IPS DF 19.7 (cell line): Measurements from ENCODE around the gene ARHGEF33.

Source experiments
- DNase-seq: peaks from one replicate; pipeline ENCODE4 v3.0.0-alpha.2; 2013; ENCODE audit warnings: low read depth, low spot score

ARHGEF33 gene

DNA sequence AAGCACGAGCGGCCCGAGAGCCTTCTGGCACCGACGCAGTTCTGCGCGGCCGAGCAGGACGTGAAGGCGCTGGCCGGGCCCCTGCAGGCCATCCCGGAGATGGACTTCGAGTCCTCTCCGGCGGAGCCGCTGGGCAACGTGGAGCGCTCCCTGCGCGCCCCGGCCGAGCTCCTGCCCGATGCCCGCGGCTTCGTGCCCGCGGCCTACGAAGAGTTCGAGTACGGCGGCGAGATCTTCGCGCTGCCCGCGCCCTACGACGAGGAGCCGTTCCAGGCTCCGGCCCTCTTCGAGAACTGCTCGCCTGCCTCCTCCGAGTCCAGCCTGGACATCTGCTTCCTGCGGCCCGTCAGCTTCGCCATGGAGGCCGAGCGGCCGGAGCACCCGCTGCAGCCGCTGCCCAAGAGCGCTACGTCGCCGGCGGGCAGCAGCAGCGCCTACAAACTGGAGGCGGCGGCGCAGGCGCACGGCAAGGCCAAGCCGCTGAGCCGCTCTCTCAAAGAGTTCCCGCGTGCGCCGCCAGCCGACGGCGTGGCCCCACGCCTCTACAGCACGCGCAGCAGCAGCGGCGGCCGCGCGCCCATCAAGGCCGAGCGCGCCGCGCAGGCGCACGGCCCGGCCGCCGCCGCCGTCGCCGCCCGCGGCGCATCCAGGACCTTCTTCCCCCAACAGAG lies 70.4 kb downstream of the ARHGEF33 start:
- peak; percentile 61 for DNase-seq

DNA sequence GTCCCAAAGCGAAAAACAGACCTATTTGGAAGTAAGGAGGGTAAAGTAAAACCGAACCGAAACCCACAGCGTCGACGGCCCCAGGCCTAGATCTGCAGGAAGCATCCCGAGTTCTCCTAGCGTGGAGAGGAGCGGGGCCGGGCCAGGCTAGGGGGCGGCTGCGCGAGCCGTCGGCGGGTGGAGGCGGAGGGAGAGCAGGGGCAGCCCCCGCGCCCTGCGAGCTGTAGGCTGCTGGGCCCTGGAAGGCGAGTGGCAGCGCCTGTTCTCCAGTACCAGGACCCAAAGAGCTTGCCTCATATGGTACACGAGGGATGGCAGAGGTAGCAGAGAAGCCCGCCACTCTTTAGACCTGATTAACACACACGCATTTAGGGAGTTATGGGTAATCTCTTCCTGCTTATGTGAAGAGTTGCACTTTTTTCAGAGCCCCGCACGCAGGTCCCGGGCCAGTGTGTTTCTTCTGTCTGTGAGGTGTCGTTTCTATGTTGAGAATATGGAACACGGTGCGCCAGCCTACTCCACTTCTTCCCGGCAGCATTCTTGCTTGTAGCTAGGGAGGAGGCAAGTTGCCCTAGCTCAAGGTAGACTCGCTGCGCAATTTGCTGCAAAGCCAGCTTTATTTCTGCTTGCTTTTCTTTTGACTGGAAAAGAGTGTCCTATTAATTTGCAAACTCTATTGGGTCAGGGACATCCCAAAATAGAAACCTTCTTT lies 71.1 kb downstream of the ARHGEF33 start:
- no peak for DNase-seq

DNA sequence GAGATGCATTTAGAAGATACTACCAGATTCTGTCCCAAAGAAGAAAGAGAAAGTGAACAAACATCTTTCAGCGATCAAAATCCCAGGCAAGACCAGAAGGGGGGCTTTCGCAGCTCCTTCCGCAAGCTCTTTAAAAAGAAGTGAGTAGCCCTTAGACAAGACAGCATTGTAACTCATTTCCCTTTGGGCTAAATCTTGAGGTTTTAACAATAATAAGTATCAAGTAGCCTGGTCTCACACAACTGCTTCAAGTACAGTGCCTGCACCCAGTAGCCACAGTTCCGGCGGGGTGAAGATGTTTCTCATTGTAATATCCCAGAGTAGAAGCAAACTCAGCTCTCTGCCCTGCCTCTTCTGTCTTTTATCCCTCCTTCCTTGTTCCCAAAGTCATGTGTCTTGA lies 76.3 kb downstream of the ARHGEF33 start:
- no peak for DNase-seq

DNA sequence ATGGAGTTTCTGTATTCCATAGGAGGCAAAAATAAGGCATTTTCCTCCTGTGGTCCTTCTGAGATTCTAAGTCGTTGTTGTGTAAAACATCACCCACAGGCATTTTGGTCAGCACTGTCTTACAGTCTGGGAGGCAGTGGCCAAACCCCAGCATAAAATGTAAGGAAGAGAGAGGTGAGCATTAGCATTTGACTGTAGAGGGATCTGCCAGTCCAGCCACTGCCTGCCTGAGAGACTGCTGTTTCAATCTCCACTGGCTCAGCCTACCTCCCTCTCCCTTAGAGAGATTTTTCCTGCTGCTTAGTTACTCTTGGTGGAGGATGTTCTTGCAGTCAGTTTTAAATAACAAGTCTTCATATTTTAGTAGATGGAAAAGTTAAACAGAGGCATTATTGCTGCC lies 77.0 kb downstream of the ARHGEF33 start:
- DNase-seq = no peak

DNA sequence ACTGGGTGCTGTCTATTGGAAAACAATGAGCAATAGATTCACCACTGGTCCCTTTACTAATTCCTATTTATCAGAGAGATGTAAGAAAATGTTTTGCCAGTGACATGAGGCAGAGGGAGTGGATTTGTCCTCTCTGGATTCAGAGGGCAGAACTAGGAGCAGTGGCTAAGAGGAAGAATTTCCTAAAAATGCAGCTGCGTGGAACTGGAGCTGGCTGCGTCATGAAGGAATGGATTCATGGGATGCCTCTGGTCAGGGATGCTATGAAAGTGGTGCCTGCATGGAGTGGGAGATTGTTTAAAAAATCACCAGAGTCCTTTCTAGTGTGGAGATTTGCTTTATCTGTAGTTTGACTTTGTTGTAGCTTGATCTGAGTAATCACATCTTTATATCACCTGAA lies 78.3 kb downstream of the ARHGEF33 start:
- no peak for DNase-seq

DNA sequence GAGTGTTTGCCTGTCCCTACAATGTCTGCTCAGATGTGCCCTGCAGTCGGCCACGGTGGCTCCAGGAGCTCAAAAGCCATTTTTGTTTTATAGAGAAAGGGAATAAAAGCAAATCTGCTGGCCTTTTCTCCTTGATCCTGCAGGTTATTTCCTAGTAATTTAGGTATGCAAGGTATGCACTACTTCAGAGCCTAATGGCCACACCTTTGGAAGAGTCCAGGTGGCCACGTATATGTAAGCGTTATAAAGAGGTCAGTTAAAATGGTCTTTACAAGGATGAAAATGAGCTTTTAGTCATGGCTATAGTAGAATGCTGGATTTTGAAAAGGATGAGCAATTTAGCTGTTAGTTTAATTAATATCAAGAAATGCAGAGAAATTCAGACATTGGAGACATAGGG lies 81.7 kb downstream of the ARHGEF33 start:
- DNase-seq = no peak

- DNase-seq = no peak
Observed at GRCh38 chr2:38973266-38973665, 83.6 kb downstream of the ARHGEF33 start.

GRCh38 chr2:38975042-38975441 lies 85.4 kb downstream of the ARHGEF33 start:
- no peak for DNase-seq

- DNase-seq = no peak
Observed at GRCh38 chr2:38977047-38977446, 87.4 kb downstream of the ARHGEF33 start.

DNA sequence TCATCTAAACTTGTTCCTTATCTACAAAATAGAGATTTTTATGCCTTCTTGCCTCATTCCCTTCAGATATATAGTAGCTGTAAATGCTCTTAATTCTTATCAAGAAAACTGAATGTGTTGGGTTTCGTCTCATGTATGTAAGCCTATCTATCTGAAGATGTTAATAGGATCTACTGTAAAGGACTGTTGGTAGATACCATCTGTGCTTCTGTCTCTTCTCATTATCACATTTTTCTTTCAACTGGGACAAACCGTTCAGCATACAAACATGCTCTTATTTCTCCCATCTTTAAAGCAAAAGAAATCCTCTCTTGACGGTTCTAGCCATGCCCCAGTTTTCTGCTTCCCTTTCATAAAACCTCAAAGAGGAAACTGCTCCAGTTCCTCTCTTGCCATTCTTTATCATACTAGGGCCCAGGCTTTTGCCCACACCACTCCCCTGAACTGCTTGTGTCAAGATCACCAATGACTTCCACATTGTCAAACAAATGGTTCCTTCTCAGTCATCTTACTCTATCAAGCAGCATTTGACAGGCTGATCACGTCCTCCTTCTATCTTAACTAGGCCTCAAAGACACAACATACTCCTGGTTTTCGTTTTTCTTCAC lies 88.7 kb downstream of the ARHGEF33 start:
- no peak for DNase-seq

DNA sequence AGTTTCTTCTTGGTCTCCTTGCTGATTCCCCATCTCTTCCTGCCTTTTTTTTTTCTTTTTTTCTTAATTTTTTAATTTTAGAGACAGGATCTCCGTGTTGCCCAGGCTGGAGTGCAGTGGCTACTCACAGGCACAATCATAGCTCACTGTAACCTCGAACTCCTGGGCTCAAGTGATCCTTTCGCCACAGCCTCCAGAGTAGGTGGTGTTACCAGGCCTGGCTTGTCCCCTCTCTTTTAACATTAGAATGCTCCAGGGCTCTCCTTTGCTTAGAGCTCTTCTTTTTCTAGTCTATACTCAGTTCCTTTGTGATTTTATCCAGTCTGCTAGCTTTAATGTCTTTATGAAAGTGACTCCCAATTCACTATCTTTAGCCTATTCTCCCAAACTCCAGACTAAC lies 89.2 kb downstream of the ARHGEF33 start:
- DNase-seq = no peak

DNA sequence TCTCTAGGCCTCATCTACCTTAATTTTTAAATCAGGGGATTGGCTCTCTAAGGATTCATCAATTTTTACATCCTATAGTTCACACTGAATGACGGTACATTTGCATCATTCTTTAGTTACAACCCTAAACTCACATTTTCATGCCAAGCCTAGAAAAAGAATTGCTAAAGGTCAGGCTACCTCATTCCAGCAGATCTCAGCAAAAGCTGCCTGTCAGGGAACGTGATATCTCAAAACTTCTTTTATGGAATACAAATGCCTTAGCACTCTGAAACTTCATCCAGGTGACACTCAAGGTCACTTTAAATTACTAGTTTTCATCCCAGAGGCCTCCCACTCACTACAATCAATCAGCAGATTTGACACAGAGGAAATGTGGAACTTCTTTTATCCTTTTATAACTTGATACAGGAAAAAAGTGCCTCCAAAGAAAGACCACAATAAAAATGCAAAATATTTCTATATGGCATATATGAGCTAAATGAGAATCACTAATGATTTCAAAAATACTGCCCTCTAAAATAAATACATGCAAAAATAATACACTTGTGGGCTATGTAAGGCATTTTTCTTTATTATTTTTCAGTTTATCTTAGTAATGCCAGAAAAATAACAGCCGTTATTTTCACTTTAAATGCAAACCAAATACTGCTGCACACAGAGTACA lies 91.5 kb downstream of the ARHGEF33 start:
- DNase-seq = no peak

- no peak for DNase-seq
Observed at GRCh38 chr2:38981670-38982357, 92.1 kb downstream of the ARHGEF33 start.

GRCh38 chr2:38982498-38982897 lies 92.8 kb downstream of the ARHGEF33 start:
- DNase-seq = no peak

- DNase-seq = no peak
Observed at GRCh38 chr2:38988716-38989115, 99.0 kb downstream of the ARHGEF33 start.

- no peak for DNase-seq
Observed at GRCh38 chr2:38991899-38992298, 102.2 kb downstream of the ARHGEF33 start.

DNA sequence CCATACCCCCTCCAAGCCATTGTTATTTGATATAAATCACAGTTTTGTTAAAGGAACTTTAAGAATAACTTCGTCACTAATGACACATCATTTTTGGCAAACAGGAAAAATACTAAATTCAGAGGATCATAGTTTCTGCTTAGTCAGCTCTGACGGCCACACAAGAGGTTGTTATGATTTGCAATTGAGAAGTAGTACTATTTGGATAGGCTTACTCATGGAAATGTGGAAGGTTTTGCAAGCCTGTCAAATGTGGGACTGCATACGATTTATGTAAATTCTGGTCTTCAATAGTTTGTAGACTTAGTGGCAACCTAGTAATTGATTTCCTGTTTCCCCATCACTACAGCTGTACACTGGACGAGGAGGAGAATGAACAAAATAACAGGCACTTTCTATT lies 108.1 kb downstream of the ARHGEF33 start:
- no peak for DNase-seq

DNA sequence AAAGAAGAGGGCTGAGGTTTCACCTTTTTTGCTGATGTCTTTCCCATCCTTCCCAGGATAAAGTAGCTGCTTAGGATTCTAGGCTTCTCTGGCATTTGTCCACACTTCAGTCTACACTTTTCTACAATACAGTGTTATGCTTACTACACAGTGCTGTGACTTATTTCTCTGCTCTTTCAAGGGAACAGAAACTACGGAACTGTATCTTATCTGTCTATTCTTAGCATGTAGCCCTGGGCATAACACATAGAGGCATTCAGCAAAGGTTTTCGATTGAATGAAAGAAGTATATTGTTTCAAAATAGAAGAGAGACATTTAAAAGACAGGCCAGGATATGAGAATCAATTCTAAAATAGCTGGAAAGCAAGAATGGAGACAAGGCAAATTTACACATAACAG lies 110.9 kb downstream of the ARHGEF33 start:
- DNase-seq = no peak

GRCh38 chr2:39007875-39008504 lies 118.3 kb downstream of the ARHGEF33 start:
- no peak for DNase-seq

- DNase-seq = no peak
Observed at GRCh38 chr2:39008665-39009064, 119.0 kb downstream of the ARHGEF33 start.

DNA sequence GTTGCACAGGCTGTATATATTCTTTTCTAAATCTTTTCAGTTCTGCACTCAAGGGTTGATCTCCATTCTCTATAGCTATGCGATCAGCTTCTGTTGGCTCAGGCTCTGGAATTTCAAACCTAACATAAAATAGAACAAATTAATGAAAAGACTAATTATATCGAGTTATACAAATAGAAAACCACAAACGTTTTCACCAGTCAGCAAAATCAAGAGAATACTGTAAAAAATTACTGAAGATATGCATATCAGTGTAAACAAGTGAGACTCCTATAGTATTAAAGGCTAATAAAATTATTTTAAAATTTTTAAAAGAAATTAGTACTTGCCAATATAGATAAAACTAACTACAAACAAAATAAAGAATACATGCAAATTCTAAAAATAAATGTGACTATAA lies 124.2 kb downstream of the ARHGEF33 start:
- no peak for DNase-seq
